ENCODE measurements around the gene CXCL9.
"Not testable (repeated sequence)": the region's sequence is repeated elsewhere in the genome, so short reads cannot be mapped to it uniquely, and the experiment has no call there.

Gene CXCL9

GRCh38 chr4:76011700-76012387 lies 4.5 kb upstream of the CXCL9 start:
- peak in 1 of 2 experiments; percentile 38 for DNase-seq

GRCh38 chr4:76011018-76011670 lies 3.8 kb upstream of the CXCL9 start:
- no peak for DNase-seq

GRCh38 chr4:76010576-76010975 lies 3.3 kb upstream of the CXCL9 start:
- no peak for DNase-seq

GRCh38 chr4:76009311-76009710 lies 2.0 kb upstream of the CXCL9 start:
- DNase-seq, result no peak

GRCh38 chr4:76003620-76004019 lies 3.7 kb downstream of the CXCL9 start:
- DNase-seq, result no peak

GRCh38 chr4:76003035-76003434 lies 4.3 kb downstream of the CXCL9 start:
- no peak for DNase-seq

- DNase-seq, result no peak
These were observed 5.1 kb downstream of the CXCL9 start for GRCh38 chr4:76002176-76002575.

GRCh38 chr4:76001700-76002099 lies 5.6 kb downstream of the CXCL9 start:
- DNase-seq, result no peak

GRCh38 chr4:76000279-76000678 lies 7.0 kb downstream of the CXCL9 start:
- no peak for DNase-seq

- not testable (repeated sequence) for DNase-seq
These were observed 8.7 kb downstream of the CXCL9 start for GRCh38 chr4:75998525-75999147.

- DNase-seq, result no peak
These were observed 9.4 kb downstream of the CXCL9 start for GRCh38 chr4:75997946-75998345.

GRCh38 chr4:75997081-75997480 lies 10.2 kb downstream of the CXCL9 start:
- DNase-seq, result no peak

GRCh38 chr4:75995727-75996126 lies 11.6 kb downstream of the CXCL9 start:
- DNase-seq, result peak; percentile 68 to 69

GRCh38 chr4:75992462-75992861 lies 14.8 kb downstream of the CXCL9 start:
- no peak for DNase-seq

GRCh38 chr4:75989846-75990528 lies 17.3 kb downstream of the CXCL9 start:
- DNase-seq, result no peak

GRCh38 chr4:75985116-75985515 lies 22.2 kb downstream of the CXCL9 start:
- no peak for DNase-seq

GRCh38 chr4:75980576-75980975 lies 26.7 kb downstream of the CXCL9 start:
- no peak for DNase-seq

- DNase-seq, result no peak
These were observed 31.1 kb downstream of the CXCL9 start for GRCh38 chr4:75976177-75976576.

- DNase-seq, result no peak
These were observed 33.5 kb downstream of the CXCL9 start for GRCh38 chr4:75973766-75974165.

- DNase-seq, result no peak
These were observed 39.2 kb downstream of the CXCL9 start for GRCh38 chr4:75968084-75968483.

GRCh38 chr4:75963558-75963957 lies 43.8 kb downstream of the CXCL9 start:
- DNase-seq, result no peak

- not testable (repeated sequence) for DNase-seq
These were observed 45.2 kb downstream of the CXCL9 start for GRCh38 chr4:75962072-75962471.

GRCh38 chr4:75958546-75958945 lies 48.8 kb downstream of the CXCL9 start:
- not testable (repeated sequence) for DNase-seq

- not testable (repeated sequence) for DNase-seq
These were observed 52.5 kb downstream of the CXCL9 start for GRCh38 chr4:75954811-75955210.
